HTR-8/SVneo (cell line): ENCODE data around the gene SAMD1.

Source experiments
- DNase-seq: peaks from one replicate; pipeline ENCODE4 v3.0.0; 2011; ENCODE audit warnings: low spot score, mixed read lengths; ENCODE audit not compliant: insufficient read length
- FAIRE-seq: peaks from 2 replicates; lab custom pipeline; 2011; peaks lifted over from hg19 to GRCh38; lab: Jason Lieb, UNC

The SAMD1 gene

GRCh38 chr19:14090509-14091080 lies at the start of gene SAMD1:
TSS of gene SAMD1 (minus strand) at chr19:14090751.
- FAIRE-seq (no peak), DNase-seq (peak; percentile 80)

GRCh38 chr19:14139944-14140343 lies 49.4 kb upstream of the SAMD1 start:
- no peak for FAIRE-seq

GRCh38 chr19:14138576-14139265 lies 48.2 kb upstream of the SAMD1 start:
- DNase-seq (no peak), FAIRE-seq (no peak)

More at GRCh38 chr19:14139944-14140343, 49.4 kb upstream of the SAMD1 start:
- no peak for DNase-seq

GRCh38 chr19:14136509-14137281 lies 46.1 kb upstream of the SAMD1 start, which contains the start of gene ASF1B:
TSS of gene ASF1B (minus strand) at chr19:14136589. CDS start at chr19:14136456, 133 bp downstream.
- DNase-seq (peak; percentile 99), FAIRE-seq (peak; percentile 93)

GRCh38 chr19:14135985-14136508 lies 45.5 kb upstream of the SAMD1 start:
- FAIRE-seq (no peak), DNase-seq (no peak)

GRCh38 chr19:14135355-14135754 lies 44.8 kb upstream of the SAMD1 start:
- no peak for DNase-seq
- no peak for FAIRE-seq

GRCh38 chr19:14127929-14128509 lies 37.5 kb upstream of the SAMD1 start:
- DNase-seq, result no peak
- no peak for FAIRE-seq

GRCh38 chr19:14127176-14127575 lies 36.6 kb upstream of the SAMD1 start:
- DNase-seq (no peak), FAIRE-seq (no peak)

GRCh38 chr19:14122924-14123323 lies 32.4 kb upstream of the SAMD1 start:
- no peak for DNase-seq
- FAIRE-seq, result no peak

GRCh38 chr19:14120497-14120780 lies 29.9 kb upstream of the SAMD1 start:
- FAIRE-seq (no peak), DNase-seq (no peak)

- DNase-seq (no peak), FAIRE-seq (no peak)
Observed at GRCh38 chr19:14119644-14120496, 29.3 kb upstream of the SAMD1 start.

- FAIRE-seq (no peak), DNase-seq (no peak)
Observed at GRCh38 chr19:14119146-14119545, 28.6 kb upstream of the SAMD1 start.

GRCh38 chr19:14118165-14119051 lies 27.9 kb upstream of the SAMD1 start:
- FAIRE-seq (peak; percentile 36), DNase-seq (no peak)

GRCh38 chr19:14117668-14118164 lies 27.2 kb upstream of the SAMD1 start, which contains the start of gene PRKACA:
TSS of gene PRKACA (minus strand) at chr19:14117762. CDS start at chr19:14117547, 215 bp downstream.
- FAIRE-seq, result peak; percentile 98
- DNase-seq, result peak; percentile 99

GRCh38 chr19:14116918-14117578 lies 26.5 kb upstream of the SAMD1 start:
- no peak for FAIRE-seq
- DNase-seq, result no peak

- DNase-seq, result no peak
- FAIRE-seq, result no peak
Observed at GRCh38 chr19:14116525-14116917, 26.0 kb upstream of the SAMD1 start.

GRCh38 chr19:14115756-14116155 lies 25.2 kb upstream of the SAMD1 start:
- no peak for FAIRE-seq

GRCh38 chr19:14114854-14115253 lies 24.3 kb upstream of the SAMD1 start:
- DNase-seq (peak; percentile 43), FAIRE-seq (no peak)

More at GRCh38 chr19:14115756-14116155, 25.2 kb upstream of the SAMD1 start:
- no peak for DNase-seq
